Activated CD8-positive, alpha-beta memory T cell treated with anti-CD3 and anti-CD28 coated beads, Interleukin-2, amount 50 U/mL, for 48 hours (primary cell): ENCODE results near the gene NUP210.
"Not testable (repeated sequence)": the region's sequence is repeated elsewhere in the genome, so short reads cannot be mapped to it uniquely, and the experiment has no call there.

ENCODE experiments used
- DNase-seq: peaks from one replicate; pipeline ENCODE4 v3.0.0-alpha.2; 2020

The NUP210 gene

DNA sequence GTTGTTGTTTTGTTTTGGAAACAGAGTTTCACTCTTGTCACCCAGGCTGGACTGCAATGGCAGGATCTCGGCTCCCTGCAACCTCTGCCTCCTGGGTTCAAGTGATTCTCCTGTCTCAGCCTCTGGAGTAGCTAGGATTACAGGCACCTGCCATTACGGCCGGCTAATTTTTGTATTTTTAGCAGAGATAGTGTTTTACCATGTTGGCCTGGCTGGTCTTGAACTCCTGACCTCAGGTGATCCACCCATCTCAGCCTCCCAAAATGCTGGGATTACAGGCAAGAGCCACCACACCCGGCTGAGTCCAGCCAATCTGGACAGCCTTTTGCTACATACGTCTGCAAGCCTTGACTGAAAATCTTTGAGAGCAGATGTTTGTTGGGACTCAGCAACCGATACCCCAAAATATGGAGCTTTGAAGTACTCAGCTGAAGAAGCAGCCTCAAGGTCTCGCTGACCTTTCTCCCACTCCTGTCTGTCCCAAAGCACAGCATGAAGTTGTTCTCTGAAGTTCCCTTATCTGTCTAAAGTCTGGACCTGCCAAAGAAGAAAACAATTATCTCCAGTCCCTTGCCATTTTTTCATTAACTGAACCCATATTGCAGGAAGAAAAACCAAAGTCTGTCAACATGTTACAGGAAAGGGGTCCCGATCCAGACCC, 9.6 kb upstream of the NUP210 start:
- DNase-seq = no peak

DNA sequence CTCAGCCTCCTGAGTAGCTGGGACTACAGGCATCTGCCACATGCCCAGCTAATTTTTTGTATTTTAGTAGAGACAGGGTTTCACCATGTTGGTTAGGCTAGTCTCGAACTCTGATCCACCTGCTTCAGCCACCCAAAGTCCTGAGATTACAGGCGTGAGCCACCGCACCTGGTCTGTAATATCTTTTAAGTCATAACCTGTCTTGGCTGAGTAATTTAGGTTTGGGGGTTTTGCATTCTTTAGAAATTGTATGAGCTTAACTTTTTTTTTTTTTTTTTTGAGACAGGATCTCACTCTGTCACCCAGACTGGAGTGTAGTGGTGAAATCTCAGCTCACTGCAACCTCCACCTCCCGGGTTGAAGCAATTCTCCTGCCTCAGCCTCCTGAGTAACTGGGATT, 8.6 kb upstream of the NUP210 start:
- not testable (repeated sequence) for DNase-seq

DNA sequence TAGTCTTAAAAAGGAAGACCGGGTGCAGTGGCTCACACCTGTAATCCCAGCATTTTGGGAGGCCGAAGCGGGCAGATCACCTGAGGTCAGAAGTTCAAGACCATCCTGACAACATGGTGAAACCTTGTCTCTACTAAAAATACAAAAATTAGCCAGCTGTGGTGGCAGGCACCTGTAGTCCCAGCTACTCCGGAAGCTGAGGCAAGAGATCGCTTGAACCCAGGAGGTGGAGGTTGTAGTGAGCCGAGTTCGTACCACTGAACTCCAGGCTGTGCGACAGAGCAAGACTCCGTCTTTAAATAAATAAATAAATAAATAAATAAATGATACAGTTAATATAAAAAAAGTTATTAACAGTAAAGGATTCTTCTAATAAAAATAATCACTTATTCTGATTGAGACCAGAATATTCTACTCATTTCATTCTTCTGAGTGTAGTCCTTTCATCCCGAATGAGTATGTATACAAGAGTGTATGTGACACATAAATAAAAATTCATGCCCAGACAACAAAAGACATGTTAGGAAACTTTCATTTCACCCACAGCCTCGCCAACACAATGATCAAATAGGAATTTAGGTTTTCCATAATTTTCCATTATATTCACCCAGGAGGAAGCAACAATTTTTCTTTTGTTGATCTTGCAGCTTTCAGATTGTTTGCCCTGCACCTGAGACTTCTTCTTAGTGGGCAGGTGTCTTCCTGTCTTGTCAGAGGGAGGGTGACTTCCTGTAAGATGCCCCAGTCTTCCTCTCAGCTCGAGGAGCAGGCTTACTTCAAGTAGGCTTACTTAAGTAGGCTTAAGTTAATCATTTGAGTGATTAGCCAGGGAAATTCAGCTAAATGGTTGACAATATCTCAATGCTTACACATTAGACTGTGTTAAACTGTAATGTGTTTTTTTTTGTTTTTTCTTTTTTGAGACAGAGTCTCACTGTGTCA, 7.8 kb upstream of the NUP210 start:
- no peak for DNase-seq

DNA sequence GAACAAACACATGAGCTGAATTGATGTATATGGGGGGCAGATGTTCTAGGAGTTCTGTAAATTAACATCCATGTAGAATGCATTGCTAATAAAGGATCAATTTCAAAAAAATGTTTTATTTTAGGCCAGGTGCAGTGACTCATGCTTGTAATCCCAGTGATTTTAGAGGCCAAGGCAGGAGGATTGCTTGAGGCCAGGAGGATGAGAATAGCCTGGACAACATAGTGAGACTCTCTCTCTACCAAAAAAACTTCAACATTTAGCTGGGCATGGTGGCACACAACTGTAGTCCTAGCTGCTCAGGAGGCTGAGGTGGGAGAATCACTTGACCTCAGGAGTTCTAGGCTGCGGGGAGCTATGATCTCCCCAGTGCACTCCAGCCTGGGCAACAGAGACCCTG, 6.5 kb upstream of the NUP210 start:
- no peak for DNase-seq

DNA sequence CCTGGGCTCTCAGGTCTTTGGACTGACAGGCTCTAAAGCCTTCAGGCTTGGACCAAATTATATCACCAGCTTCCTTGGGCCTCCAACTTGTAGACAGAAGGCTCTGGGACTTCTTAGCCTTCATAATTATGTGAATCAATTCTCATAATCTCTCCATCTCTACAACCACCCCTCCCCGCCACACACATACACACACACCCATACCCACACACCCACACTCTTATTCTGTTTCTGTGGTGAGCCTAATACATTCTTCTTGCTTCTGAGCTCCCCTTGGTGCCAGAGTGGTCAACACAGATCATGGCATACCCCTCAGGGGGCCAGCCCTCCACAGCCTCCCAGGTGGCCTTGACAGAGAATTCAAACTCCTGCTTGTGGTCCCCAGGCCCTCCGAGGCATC, 5.6 kb upstream of the NUP210 start:
- no peak for DNase-seq

DNA sequence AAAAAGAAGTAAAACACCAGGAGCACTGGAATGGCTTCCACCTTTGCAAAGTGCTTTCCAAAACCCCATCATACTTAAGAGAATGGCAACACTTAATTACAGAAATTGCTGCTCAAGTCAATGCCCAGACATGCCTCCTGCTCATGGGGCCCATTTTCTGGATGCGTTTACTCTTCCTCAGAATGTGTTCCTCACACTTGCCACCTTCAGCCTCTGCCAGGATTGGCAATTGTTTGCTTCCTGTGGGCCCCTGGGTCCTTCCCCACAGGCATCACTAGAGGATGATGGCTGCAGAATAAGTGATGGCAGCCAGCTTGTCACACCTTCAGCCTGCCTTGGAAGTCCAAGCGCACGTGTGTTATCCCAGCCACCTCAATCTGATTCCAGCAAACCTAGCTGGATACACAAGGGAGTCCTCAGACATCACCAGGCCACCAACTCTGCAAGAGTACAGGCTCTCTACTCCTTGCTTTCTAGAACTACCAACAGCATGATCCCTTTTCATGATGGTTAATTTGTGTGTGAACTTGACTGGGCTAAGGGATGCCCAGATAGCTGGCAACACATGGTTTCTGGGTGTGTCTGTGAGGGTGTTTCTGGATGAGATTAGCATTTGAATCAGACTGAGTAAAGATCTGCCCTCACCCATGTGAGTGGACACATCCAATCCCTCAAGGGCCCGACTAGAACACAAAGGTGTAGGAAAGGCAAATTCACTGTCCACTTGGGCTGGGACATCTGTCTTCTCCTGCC, 4.9 kb upstream of the NUP210 start:
- no peak for DNase-seq

DNA sequence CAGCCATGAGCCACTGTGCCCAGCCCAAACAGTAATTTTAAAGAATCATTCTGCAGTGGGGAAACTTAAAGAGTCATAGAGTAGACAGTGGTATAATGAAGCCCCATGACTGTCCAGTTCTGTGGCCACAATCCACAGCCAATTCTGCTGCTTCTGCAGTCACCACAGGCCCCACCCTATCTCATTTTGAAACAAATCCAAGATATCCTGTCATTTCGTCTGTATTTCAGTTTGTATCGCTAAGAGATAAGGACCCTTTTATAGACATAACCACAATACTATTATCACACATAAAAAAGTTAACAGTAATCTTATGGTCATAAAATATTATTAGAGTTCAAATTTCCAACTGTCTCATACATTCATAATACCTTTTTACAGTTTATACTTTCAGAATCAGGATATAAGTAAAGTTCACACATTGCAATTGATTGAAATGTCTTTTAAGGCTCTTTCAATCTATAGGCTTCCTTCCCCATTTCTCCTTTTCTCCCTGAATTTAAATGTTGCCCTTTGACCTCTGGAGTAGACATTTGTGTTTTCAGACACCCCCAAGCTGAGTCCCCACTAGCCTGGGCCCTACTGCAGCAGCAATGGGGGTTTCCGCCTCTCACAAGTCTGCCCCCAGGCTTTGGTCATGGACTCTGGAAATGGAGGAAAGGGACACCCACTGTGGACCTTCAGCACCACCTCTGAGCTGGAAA, 4.2 kb upstream of the NUP210 start:
- DNase-seq = no peak

DNA sequence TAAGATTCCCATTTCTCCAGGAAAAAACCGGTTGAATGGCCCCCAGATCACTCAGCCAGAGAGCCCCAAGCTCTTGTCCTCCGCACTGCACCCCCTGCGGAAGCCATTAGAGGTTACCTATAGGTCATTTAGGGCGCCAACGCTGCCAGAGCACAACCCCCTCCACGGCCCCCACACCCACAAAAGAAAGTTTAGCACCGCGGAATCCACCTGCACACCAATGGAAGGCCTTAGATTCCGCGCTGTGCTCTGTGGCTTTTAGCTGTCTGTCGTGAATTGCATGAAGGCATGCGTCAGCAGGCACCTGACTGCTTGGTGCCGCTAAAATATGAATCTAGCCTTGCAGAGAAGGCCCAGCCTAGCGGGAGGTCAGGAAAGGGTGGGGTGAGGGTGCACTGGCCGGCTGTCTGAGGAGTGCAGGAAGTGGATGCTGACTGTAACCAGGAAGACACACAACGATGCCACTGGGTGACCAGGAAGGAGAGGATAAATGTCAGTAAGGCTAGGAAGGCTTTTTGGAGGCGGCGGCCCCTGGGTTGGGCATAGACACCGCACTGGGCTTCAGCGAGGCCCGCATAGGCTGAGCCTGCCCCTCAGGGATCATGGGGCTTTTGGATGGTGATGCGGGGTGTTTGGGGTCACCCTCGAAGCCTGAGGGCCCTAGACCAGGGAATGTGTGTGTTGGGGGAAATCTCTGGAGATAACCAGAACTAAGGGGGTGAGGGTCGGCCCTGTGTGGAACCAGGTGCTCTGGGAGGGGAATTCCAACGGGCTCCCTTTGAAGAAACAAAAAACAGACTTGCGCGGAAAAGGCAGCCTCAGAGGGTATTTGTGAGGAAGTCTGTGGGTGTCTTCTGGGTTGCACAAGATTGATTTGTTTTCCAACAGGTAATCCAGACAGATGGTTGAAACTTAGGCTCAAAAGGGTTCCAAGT, 976 bp upstream of the NUP210 start:
- DNase-seq = peak; percentile 86

DNA sequence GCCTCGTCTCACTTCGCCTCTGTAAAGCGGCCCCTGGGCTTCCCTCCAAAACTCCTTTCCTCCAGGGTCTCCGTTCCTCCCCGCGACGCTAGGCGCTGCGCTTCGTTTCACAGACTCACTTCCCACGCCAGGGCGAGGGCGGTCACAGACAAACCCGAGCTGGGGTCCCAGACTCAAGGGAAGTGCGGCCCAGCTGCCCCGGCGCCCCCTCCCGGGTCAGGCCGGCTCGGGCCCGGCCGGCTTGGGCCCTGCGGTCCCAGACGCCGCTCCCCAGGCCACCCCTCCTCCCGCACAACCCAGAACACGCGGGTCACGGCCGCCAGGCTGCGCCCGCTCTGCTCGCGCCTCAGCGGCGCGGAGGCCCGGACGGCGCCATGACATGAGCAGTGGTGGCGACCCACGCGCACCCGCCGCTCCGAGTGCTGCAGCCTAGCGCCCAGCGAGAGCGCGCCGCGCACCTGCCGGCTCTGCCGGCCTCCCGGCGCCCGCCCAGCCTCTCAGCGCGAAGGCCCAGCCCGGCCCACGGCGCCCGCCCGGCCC, 547 bp downstream of the NUP210 start:
- DNase-seq = peak; percentile 82

DNA sequence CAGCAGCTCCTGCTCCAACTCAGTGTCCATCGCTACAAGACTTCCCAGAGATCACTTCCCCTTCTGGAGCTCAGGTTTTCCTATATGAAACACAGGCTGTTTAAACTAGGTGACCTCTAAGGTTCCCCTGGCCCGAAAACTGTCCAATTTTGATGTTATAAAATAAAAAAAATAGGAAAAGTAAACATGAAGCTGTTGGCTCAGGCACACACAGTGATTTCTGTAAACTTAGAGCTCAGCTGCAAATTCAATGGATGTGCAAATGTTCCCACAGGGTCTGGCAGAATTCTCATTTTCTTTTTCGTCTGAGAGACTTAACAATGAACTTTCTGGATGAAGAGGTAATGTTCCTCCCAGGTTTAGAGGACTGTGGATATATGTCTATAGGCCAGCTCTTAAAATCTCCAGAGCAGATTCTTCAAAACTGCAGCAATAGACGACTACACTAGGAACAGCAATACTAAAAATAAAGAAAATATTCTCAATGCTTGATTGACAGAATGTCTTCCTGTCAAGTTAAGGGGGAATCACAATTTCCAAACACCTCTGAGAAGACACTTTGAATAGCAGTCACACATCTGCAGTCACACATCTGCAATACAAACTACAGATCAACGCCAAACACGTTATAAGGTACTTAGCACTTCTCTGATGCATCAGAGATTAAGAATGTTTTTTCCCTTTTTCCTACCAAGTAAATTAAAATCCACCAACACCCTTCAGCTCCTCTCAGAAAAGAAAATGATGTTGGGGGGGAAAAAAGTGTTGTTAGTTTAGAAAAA, 2.8 kb downstream of the NUP210 start:
- DNase-seq = no peak

DNA sequence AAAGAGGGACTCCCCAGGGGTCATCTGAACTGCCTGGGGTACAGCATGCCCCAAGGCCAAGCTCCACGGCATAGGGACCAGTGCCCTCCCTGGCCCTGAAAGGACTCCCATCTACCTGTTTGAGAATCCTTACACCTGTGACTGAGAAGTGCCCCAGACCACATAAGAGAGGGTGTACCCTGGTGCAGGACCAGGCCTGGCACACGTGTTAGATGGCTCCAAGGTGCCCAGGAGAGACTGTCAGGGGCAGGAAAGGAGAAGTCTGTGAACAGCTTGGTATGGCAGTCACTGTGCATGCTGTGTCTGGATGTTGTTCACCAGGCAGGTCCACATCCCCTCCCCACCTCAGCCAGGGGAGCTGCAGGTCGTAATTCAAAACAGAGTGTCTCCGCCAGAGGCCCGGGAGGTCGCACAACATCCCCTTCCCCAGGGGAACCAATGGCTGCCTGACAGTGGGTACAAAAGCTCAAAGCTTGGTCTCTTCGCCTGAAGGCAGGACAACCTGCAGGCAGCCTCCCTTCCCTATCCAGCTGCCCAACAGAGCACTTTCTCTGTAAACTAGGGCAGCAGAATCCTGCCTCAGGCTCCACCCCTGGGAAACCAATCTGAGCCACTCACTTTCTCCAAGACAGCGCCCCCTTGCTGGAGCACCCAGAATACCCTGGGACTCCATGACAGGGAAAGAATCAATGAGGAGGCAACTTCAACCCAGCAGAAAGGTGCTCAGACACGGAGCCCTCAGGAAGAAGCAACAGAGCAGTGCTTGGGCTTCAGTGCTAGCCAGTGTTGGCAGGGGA, 3.9 kb downstream of the NUP210 start:
- DNase-seq = peak; percentile 70

DNA sequence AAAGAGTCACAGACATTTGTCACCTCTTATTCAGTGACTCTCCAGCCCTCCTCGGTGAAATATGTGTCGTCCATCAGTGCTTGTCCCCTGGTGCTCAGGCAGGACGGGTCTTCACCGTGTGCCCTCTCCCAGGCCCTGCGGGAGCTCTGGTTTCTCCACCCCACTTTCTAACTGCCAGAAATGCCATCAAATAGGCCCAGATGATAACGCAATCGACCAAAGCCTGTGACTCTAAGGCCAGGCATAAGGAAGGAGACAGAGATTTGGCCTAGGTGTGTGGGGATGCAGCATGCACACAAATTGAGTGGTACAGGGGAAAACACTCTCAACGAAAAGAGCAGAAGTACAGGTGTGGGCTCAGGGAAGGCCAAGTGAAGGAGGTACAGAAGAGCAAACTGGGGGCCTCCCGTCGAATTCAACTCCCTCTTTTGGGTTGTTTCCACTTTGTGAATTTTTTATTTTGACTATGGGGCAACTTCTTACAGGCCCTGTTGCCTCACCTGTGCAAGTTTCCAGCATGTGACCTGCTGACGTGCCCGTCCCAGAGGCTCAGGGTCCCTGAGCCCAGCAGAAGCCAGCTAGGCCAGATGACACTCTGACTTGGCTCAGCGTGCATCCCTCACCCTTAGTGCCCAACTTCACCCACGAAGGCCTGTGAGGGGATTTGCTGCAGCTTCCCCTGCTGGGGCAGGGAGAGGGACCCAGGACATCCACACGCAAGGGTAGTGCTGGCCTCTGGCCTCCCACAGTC, 4.7 kb downstream of the NUP210 start:
- no peak for DNase-seq

DNA sequence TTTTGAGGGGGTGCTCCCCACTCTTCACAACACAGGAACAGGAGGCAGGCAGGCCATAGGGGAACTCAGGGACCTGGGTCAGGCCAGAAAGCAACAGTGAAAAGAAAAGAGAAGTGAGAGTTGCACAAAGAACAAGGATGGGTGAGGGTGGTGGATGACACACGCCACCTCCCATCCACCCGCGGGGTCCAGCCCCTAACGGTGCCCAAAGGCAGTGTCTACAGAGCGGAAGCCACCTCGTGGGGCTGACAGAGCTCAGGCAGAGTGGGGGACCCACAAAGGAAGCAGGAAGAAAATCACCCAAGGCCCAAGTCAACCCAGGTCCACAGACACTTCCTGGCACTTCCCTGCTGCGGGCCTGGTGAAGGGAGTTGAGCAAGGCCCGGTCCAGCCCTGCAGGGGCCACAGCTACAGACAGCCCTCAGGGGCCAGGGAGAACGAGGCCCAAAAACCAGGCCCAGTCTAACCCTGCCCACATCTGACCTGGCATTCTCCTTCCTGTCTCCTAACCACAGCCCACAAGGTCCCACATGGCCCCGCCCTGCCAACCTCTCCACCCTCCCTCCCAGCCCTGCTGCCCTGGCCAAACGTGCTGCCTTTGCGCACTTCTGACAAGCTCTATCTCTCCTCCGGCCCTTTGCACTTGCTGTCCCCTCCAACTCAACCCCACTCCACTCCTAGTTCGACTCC, 5.9 kb downstream of the NUP210 start:
- peak; percentile 84 for DNase-seq

DNA sequence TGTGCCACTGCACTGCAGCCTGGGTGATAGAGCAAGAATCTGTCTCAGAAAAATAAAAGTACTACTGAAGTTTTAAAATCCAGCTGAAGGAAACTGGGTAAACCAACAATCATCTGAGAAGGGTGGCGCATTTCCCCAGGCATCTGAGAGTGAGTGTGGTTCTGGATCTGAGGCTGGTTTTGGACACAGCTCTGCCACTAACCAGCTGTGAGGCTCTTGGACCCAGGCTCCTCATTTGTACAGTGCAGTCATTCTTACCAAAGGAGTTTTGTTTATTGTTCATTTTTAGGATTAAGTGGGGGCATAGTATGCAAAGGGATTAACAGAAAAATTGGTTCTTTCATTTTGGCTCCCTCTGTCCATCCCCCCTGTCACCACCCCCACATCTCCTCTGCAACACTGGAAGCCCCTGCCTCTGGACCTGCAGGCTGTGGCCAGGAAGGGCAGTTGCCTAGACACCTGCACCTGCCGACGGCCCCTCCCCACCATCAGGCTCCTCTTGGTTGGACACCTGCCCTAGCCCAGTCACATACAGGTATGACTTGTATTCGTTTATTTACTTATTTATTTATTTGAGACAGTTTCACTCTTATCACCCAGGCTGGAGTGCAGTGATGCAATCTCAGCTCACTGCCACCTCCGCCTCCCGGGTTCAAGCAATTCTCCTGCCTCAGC, 8.8 kb downstream of the NUP210 start:
- no peak for DNase-seq

DNA sequence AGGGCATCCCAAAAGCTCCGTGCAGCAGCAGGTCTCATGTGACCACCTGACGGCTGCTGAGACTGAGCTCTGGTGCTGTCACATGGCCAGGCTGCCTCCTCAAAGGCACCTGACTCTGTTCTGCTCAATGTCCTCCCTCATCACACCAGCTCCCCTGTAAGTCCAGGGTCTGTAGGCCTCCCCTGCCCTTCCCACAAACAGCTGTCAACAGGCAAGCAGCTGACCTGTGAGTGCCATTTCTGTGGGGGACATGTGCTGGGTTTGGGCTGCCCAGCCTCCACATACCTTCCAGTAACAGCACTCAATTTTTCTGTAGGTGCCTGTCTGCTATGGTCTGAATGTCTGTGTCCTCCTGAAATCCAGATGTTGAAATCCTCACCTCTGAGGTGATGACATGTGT, 11.2 kb downstream of the NUP210 start:
- DNase-seq = no peak

DNA sequence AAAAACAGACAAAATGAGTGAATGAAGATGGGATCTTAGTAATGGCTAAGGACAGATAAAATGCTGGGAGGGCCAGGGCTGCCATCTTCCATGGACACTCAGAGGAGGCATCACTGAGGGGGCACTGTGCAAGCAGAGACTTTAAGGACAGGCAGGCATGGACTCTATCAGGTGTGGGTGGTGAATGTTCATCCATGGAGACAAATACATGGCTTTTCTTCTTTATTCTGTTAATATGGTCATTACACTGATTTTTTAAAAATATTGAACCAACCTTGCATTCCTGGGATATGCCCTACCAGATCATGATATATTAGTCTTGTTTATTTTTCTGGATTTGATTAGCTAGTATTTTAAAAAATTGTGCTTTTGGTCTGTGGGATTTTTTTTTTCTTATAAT, 12.2 kb downstream of the NUP210 start:
- DNase-seq = no peak

DNA sequence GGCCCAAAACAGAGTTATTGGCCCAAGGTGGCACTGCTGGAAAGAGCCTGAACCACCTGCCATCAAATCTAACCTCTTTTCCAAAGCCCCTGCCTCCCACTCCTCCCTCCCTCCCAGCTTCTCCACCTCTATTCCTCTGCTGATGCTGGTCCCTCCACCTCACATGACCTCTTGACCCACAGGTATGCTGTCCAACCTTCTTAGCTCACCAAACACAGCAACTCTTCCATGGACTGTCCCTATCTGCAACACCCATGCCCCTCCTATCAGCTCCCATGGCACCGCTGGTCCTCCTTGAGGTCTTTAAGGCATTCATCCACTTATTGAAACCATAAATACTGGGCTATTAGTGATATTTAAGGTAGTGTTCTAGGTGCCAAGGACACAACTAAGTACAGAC, 12.6 kb downstream of the NUP210 start:
- DNase-seq = no peak

DNA sequence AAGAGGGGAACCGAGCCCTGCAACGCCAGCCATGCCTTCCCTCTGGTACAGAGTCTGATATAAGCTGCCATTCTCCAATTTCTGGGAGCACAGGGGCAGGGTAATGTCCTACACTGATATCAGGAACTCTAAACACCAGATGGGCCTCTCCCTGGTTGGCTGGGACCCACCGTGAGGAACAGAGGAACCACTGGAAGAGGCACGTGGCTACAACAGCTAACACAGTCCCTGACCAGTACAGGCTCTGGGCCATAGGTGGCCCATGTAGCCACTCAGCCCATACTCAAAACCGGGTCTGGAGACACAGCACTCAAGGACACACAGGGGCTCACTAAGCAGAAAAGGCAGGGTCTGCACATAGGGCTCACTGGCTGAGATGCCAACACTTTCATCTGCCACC, 13.9 kb downstream of the NUP210 start:
- DNase-seq = no peak
